ENCODE results near the gene TTC7B.

DNA sequence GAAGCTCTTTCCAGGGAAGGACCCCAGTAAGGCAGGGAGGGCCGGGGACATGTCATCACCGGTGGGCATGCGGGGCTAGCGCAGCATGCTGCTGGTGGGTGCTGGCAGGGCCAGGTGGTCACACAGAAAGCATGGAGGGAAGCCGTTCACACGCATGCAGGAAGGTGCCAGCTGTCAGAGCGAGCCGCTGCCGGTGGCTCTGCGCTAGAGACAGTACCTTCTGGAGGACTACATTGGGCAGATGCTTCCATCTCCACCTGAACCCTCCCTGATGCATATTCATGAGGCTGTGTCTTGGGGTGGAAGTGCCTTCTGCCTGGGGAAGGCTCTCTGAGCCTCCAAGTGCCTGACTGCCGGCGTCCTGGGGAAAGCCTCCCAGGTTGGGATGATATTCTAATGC lies 215.6 kb downstream of the TTC7B start:
- no peak for TF ChIP-seq POLR2AphosphoS5 (IDR thresholded peaks at IDR 0.05; ENCODE audit: low read depth)
- TF ChIP-seq, protein P1, sequence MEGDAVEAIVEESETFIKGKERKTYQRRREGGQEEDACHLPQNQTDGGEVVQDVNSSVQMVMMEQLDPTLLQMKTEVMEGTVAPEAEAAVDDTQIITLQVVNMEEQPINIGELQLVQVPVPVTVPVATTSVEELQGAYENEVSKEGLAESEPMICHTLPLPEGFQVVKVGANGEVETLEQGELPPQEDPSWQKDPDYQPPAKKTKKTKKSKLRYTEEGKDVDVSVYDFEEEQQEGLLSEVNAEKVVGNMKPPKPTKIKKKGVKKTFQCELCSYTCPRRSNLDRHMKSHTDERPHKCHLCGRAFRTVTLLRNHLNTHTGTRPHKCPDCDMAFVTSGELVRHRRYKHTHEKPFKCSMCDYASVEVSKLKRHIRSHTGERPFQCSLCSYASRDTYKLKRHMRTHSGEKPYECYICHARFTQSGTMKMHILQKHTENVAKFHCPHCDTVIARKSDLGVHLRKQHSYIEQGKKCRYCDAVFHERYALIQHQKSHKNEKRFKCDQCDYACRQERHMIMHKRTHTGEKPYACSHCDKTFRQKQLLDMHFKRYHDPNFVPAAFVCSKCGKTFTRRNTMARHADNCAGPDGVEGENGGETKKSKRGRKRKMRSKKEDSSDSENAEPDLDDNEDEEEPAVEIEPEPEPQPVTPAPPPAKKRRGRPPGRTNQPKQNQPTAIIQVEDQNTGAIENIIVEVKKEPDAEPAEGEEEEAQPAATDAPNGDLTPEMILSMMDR (IDR thresholded peaks at IDR 0.05; ENCODE audit: insufficient read depth, low read length), result no peak
- TF ChIP-seq GABPA (IDR thresholded peaks at IDR 0.05; ENCODE audit: low read depth), result no peak

Measured in HL-60 (cell line).